Subcutaneous preadipocyte (primary cell): Measurements from ENCODE around the gene BIVM. TPM values are rescaled to one million over a fixed set of nuclear protein-coding genes. Genes with fewer than 3 reads are reported as not detected.

Experiments used
- total RNA-seq: library from RNA; depleted of rRNA; stranded (reverse); fragments of >200 nt; gene quantifications from 2 replicates; pipeline ENCODE4 v1.2.3, GENCODE V29; 2012

The BIVM gene, protein sequence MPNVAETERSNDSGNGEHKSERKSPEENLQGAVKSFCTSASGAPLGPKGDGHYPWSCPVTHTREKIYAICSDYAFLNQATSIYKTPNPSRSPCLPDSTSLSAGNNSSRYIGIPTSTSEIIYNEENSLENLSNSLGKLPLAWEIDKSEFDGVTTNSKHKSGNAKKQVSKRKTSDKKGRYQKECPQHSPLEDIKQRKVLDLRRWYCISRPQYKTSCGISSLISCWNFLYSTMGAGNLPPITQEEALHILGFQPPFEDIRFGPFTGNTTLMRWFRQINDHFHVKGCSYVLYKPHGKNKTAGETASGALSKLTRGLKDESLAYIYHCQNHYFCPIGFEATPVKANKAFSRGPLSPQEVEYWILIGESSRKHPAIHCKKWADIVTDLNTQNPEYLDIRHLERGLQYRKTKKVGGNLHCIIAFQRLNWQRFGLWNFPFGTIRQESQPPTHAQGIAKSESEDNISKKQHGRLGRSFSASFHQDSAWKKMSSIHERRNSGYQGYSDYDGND
- total RNA-seq = 25.0 and 34.4 TPM in 2 replicates

GRCh38 chr13:102798581-102799425 is at the start of gene BIVM, which contains the start of gene POGLUT2:
BIVM (plus strand) TSS chr13:102799119; CDS start chr13:102807268, 8,149 bp downstream.
POGLUT2 (minus strand) TSS chr13:102798976; CDS start chr13:102798670, 306 bp downstream.

GRCh38 chr13:102773441-102774213 is 25.3 kb upstream of the BIVM start, which contains the start of gene TEX30:
TEX30 (minus strand) TSS chr13:102773786; CDS start chr13:102770026, 3,760 bp downstream.

GRCh38 chr13:102845630-102846260 is 46.8 kb downstream of the BIVM start, which contains the start of gene ERCC5:
ERCC5 (plus strand) TSS chr13:102846032; CDS start chr13:102846267, 235 bp downstream.

Other genes with a start within 250 kb of the BIVM start
- 49.6 and 78.2 TPM in 2 replicates for gene TPP2, start 202.1 kb upstream of the BIVM start, total RNA-seq
- not detected in 2 replicates for gene METTL21C, start 104.1 kb upstream of the BIVM start, total RNA-seq
- 14.7 and 21.3 TPM in 2 replicates for gene TEX30, start 25.3 kb upstream of the BIVM start, total RNA-seq
- gene POGLUT2, start 143 bp upstream of the BIVM start, total RNA-seq = 12.9 and 16.4 TPM in 2 replicates
- gene ERCC5, start 46.9 kb downstream of the BIVM start, total RNA-seq = 63.1 and 69.4 TPM in 2 replicates